SK-N-SH (cell line): ENCODE results near the gene ZNF334.

ENCODE experiments used
- CTCF ChIP-seq: fragments of 200-600 bp; sonication (generic); IDR thresholded peaks from 2 replicates; pipeline ENCODE4 v1.6.1; 2017; ENCODE audit warnings: antibody characterized with exemption, mild to moderate bottlenecking, moderate library complexity
- FOSL2 ChIP-seq: IDR thresholded peaks from 2 replicates; pipeline ENCODE4 v1.4.0; 2012; ENCODE audit warnings: low read depth, mild to moderate bottlenecking, moderate library complexity, borderline replicate concordance
- NFIC ChIP-seq: IDR thresholded peaks from 2 replicates; pipeline ENCODE4 v1.4.0; 2012; ENCODE audit warnings: borderline replicate concordance
- POLR2AphosphoS5 ChIP-seq: IDR thresholded peaks from 2 replicates; pipeline ENCODE4 v1.6.1; 2012; ENCODE audit warnings: low read depth, low read length
- RFX5 ChIP-seq: IDR thresholded peaks from 2 replicates; pipeline ENCODE4 v1.6.1; 2012; ENCODE audit warnings: mild to moderate bottlenecking, improper control_type of control experiment, low read length
- SMC3 ChIP-seq: IDR thresholded peaks from 2 replicates; pipeline ENCODE4 v1.6.1; 2012; ENCODE audit warnings: low read depth, low read length, improper control_type of control experiment
- TAF1 ChIP-seq: IDR thresholded peaks from 2 replicates; pipeline ENCODE4 v1.6.1; 2012; ENCODE audit warnings: low read depth, mild to moderate bottlenecking, low read length, moderate library complexity, borderline replicate concordance

- TF ChIP-seq CTCF, result no peak
- TF ChIP-seq FOSL2, result no peak
- TF ChIP-seq NFIC, result no peak
- no peak for TF ChIP-seq POLR2AphosphoS5
- TF ChIP-seq SMC3, result no peak
- TF ChIP-seq TAF1, result no peak
- no peak for TF ChIP-seq RFX5
Measured at GRCh38 chr20:46523108-46523507, 9.7 kb upstream of the ZNF334 start.
